RWPE2 (cell line): ENCODE results near the gene GPBAR1.

Experiments used
- ATAC-seq: fragments of 200-7000 bp; cut with Tn5 transposase; 3 replicates; pipeline ENCODE4 v1.9.1; 2021; ENCODE audit warnings: low read depth
- DNase-seq: peaks from one replicate; pipeline ENCODE4 v3.0.0-alpha.2; 2020; ENCODE audit warnings: low spot score
- H3K27ac ChIP-seq: fragments of 450-650 bp; 2 replicates; pipeline ENCODE4 v1.5.1; 2017; ENCODE audit warnings: mild to moderate bottlenecking; ENCODE audit not compliant: poor library complexity, severe bottlenecking
- H3K27me3 ChIP-seq: fragments of 250-450 bp; sonication (Bioruptor Pico); 2 replicates; pipeline ENCODE4 v1.5.1; 2021; ENCODE audit warnings: mild to moderate bottlenecking, moderate library complexity; ENCODE audit not compliant: insufficient read depth, poor library complexity, severe bottlenecking
- H3K36me3 ChIP-seq: fragments of 250-450 bp; sonication (Bioruptor Pico); 2 replicates; pipeline ENCODE4 v1.5.1; 2020; ENCODE audit warnings: low read depth, mild to moderate bottlenecking, moderate library complexity
- H3K4me1 ChIP-seq: fragments of 250-450 bp; sonication (Bioruptor Pico); 2 replicates; pipeline ENCODE4 v1.5.1; 2021; ENCODE audit warnings: mild to moderate bottlenecking, moderate library complexity; ENCODE audit not compliant: insufficient read depth, poor library complexity, severe bottlenecking
- H3K4me3 ChIP-seq: fragments of 250-450 bp; sonication (Bioruptor Pico); 2 replicates; pipeline ENCODE4 v1.5.1; 2021; ENCODE audit warnings: mild to moderate bottlenecking, moderate library complexity; ENCODE audit not compliant: severe bottlenecking
- H3K9me3 ChIP-seq: fragments of 250-450 bp; sonication (Bioruptor Pico); 2 replicates; pipeline ENCODE4 v1.5.1; 2021; ENCODE audit warnings: mild to moderate bottlenecking, moderate library complexity; ENCODE audit not compliant: severe bottlenecking
- CTCF ChIP-seq: fragments of 450-650 bp; IDR thresholded peaks from one replicate; pipeline ENCODE4 v1.5.1; 2017; ENCODE audit warnings: mild to moderate bottlenecking, moderate library complexity; ENCODE audit not compliant: poor library complexity, severe bottlenecking

The GPBAR1 gene

GRCh38 chr2:218286570-218287459 is 26.0 kb downstream of the GPBAR1 start:
- TF ChIP-seq CTCF: no peak
- peaks cover 63% of the 10 kb centered on the region for H3K4me1 ChIP-seq
- H3K27me3 ChIP-seq: no peaks in the 10 kb centered on the region
- H3K36me3 ChIP-seq: peaks cover 43% of the 10 kb centered on the region
- peak; percentile 94 for DNase-seq
- H3K9me3 ChIP-seq: no peaks in the 10 kb centered on the region
- peak overlapping the region; percentile 95 for H3K27ac ChIP-seq
- ATAC-seq: peak; percentile 72
- H3K4me3 ChIP-seq: peak overlapping the region; percentile 29

GRCh38 chr2:218289639-218290315 is 29.0 kb downstream of the GPBAR1 start:
- no peak for ATAC-seq
- Histone ChIP-seq H3K9me3 (no peaks in the 10 kb centered on the region), H3K27me3 (no peaks in the 10 kb centered on the region), H3K36me3 (peaks cover 21% of the 10 kb centered on the region), H3K4me3 (peak overlapping the region; percentile 72), H3K27ac (peak overlapping the region; percentile 95), H3K4me1 (peaks cover 54% of the 10 kb centered on the region)
- DNase-seq: no peak
- no peak for TF ChIP-seq CTCF

- no peaks in the 10 kb centered on the region for H3K27me3 ChIP-seq
- DNase-seq (no peak), ATAC-seq (no peak)
- H3K27ac ChIP-seq: peak overlapping the region; percentile 95
- H3K4me1 ChIP-seq: peaks cover 54% of the 10 kb centered on the region
- H3K9me3 ChIP-seq: no peaks in the 10 kb centered on the region
- H3K4me3 ChIP-seq: peak overlapping the region; percentile 72
- H3K36me3 ChIP-seq: peaks cover 13% of the 10 kb centered on the region
- no peak for TF ChIP-seq CTCF
Observed at GRCh38 chr2:218290316-218291261, 29.8 kb downstream of the GPBAR1 start.

- H3K4me3 ChIP-seq: peak overlapping the region; percentile 72
- no peak for DNase-seq
- peaks cover 10% of the 10 kb centered on the region; the same call in 1 of the 2 replicates for H3K36me3 ChIP-seq
- H3K27me3 ChIP-seq: no peaks in the 10 kb centered on the region
- H3K27ac ChIP-seq: peak overlapping the region; percentile 95
- TF ChIP-seq CTCF: no peak
- H3K4me1 ChIP-seq: peaks cover 54% of the 10 kb centered on the region
- no peaks in the 10 kb centered on the region for H3K9me3 ChIP-seq
- no peak for ATAC-seq
Observed at GRCh38 chr2:218291318-218292047, 30.7 kb downstream of the GPBAR1 start.
